ENCODE measurements around the gene ZNF813.

Gene ZNF813

GRCh38 chr19:53520547-53521372, 53.2 kb downstream of the ZNF813 start:
- H3K27ac ChIP-seq = peak overlapping the region; percentile 100
- TF ChIP-seq CTCF (conservative IDR thresholded peaks at IDR 0.05) = no peak

- no peak for TF ChIP-seq CTCF (conservative IDR thresholded peaks at IDR 0.05)
- peak overlapping the region; percentile 100 for H3K27ac ChIP-seq
Measured at GRCh38 chr19:53521373-53522202, 54.1 kb downstream of the ZNF813 start.

- no peak overlapping the region for H3K27ac ChIP-seq
- no peak for TF ChIP-seq CTCF (conservative IDR thresholded peaks at IDR 0.05)
Measured at GRCh38 chr19:53525922-53526321, 58.4 kb downstream of the ZNF813 start.

- no peak overlapping the region for H3K27ac ChIP-seq
- TF ChIP-seq CTCF (conservative IDR thresholded peaks at IDR 0.05) = no peak
Measured at GRCh38 chr19:53530622-53531021, 63.1 kb downstream of the ZNF813 start.

GRCh38 chr19:53531457-53531856, 63.9 kb downstream of the ZNF813 start:
- no peak overlapping the region for H3K27ac ChIP-seq
- TF ChIP-seq CTCF (conservative IDR thresholded peaks at IDR 0.05) = no peak

- H3K27ac ChIP-seq = no peak overlapping the region
- no peak for TF ChIP-seq CTCF (conservative IDR thresholded peaks at IDR 0.05)
Measured at GRCh38 chr19:53532362-53532761, 64.8 kb downstream of the ZNF813 start.

- peak overlapping the region; percentile 90 for H3K27ac ChIP-seq
- no peak for TF ChIP-seq CTCF (conservative IDR thresholded peaks at IDR 0.05)
Measured at GRCh38 chr19:53536225-53536548, 68.7 kb downstream of the ZNF813 start.

Data from VCaP (cell line).